Gastrocnemius medialis (tissue), 4 donors: Measurements from ENCODE around the gene PDGFRA.

Source experiments
- POLR2A ChIP-seq, 2 donors: fragments of 450-650 bp; IDR thresholded peaks; one replicate each; pipeline ENCODE4 v1.6.1; 2017; ENCODE audit warnings: antibody characterized with exemption in 2 of 2, mild to moderate bottlenecking in 2 of 2, moderate library complexity in 2 of 2
- TF ChIP-seq, protein P1 (sequence below), 5 experiments: fragments of 450-650 bp in 3 of 5; fragments of 200-600 bp in 2 of 5; sonication (generic) in 2 of 5; IDR thresholded peaks in 4 of 5; conservative IDR thresholded peaks in 1 of 5; 1 replicate in 4 of 5; 2 replicates in 1 of 5; pipeline ENCODE4 v1.5.1; 2016 to 2019; ENCODE audit warnings: antibody characterized with exemption in 5 of 5, mild to moderate bottlenecking in 3 of 5, moderate library complexity in 3 of 5

DNA sequence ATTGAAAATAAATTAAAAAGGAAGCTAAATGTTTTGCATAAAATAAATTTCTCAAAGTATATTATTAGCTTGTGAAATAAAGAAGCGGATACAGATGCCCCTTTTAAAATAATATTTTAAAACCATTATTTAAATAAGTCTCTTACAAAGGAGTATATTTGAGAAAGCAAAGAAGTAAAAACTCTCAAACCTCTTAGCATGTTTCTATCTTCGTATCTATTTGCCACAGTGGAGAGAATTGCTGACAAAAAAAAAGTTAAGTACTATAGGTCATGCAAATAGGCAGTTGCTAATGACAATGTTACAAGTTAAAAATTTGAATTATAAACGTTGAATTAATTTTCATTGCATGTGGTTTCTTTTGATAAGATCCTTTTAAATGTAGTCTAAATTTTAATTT, 44.5 kb upstream of the PDGFRA start:
- TF ChIP-seq, protein P1, sequence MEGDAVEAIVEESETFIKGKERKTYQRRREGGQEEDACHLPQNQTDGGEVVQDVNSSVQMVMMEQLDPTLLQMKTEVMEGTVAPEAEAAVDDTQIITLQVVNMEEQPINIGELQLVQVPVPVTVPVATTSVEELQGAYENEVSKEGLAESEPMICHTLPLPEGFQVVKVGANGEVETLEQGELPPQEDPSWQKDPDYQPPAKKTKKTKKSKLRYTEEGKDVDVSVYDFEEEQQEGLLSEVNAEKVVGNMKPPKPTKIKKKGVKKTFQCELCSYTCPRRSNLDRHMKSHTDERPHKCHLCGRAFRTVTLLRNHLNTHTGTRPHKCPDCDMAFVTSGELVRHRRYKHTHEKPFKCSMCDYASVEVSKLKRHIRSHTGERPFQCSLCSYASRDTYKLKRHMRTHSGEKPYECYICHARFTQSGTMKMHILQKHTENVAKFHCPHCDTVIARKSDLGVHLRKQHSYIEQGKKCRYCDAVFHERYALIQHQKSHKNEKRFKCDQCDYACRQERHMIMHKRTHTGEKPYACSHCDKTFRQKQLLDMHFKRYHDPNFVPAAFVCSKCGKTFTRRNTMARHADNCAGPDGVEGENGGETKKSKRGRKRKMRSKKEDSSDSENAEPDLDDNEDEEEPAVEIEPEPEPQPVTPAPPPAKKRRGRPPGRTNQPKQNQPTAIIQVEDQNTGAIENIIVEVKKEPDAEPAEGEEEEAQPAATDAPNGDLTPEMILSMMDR (IDR thresholded peaks at IDR 0.05 in 4 of 5, conservative IDR thresholded peaks at IDR 0.05 in 1 of 5): no peak
- no peak for TF ChIP-seq POLR2A (IDR thresholded peaks at IDR 0.05)
